GM12892 (cell line): ENCODE data around the gene SPRED1.

Experiments
- POLR2A ChIP-seq: IDR thresholded peaks from 2 replicates; pipeline ENCODE4 v1.6.1; 2011; ENCODE audit warnings: low read depth, low read length, control low read depth
- POLR2AphosphoS5 ChIP-seq: IDR thresholded peaks from 2 replicates; pipeline ENCODE4 v1.6.1; 2011; ENCODE audit warnings: low read depth, low read length, control low read depth
- TAF1 ChIP-seq: IDR thresholded peaks from 2 replicates; pipeline ENCODE4 v1.6.1; 2011; ENCODE audit warnings: low read depth, mild to moderate bottlenecking, control low read depth, low read length, borderline replicate concordance

- no peak for TF ChIP-seq POLR2A
- no peak for TF ChIP-seq POLR2AphosphoS5
- no peak for TF ChIP-seq TAF1
These were observed 45.2 kb downstream of the SPRED1 start for GRCh38 chr15:38297623-38298388.
